H1 (cell line): ENCODE results near the gene NEK3. TPM values are rescaled to one million over a fixed set of nuclear protein-coding genes. Genes with fewer than 3 reads are reported as not detected.

Experiments used
- ATF2 ChIP-seq: IDR thresholded peaks from 2 replicates; pipeline ENCODE4 v1.6.1; 2012; ENCODE audit warnings: low read length, inconsistent platforms
- BACH1 ChIP-seq: IDR thresholded peaks from 2 replicates; pipeline ENCODE4 v1.6.1; 2012; ENCODE audit warnings: low read length, improper control_type of control experiment
- EGR1 ChIP-seq: IDR thresholded peaks from 2 replicates; pipeline ENCODE4 v1.6.1; 2011; ENCODE audit warnings: low read depth, low read length, borderline replicate concordance
- HDAC6 ChIP-seq: IDR thresholded peaks from one replicate; pipeline ENCODE4 v1.7.1; 2012; ENCODE audit warnings: low read depth, mild to moderate bottlenecking, inconsistent platforms, low read length, moderate library complexity
- MAFK ChIP-seq: IDR thresholded peaks from 2 replicates; pipeline ENCODE4 v1.6.1; 2012; ENCODE audit warnings: low read depth, mild to moderate bottlenecking, improper control_type of control experiment, low read length
- NRF1 ChIP-seq: IDR thresholded peaks from 2 replicates; pipeline ENCODE4 v1.6.1; 2011; ENCODE audit warnings: mild to moderate bottlenecking, low read depth, low read length, improper control_type of control experiment
- SIN3A ChIP-seq, 2 experiments: IDR thresholded peaks in 1 of 2; conservative IDR thresholded peaks in 1 of 2; 2 replicates each; pipeline ENCODE4 v1.6.1; 2011 to 2012; ENCODE audit warnings: low read length in 2 of 2, improper control_type of control experiment in 1 of 2, low read depth in 1 of 2, mild to moderate bottlenecking in 1 of 2
- SIRT6 ChIP-seq: IDR thresholded peaks from one replicate; pipeline ENCODE4 v1.7.1; 2012; ENCODE audit warnings: low read length, inconsistent platforms
- SIX5 ChIP-seq: IDR thresholded peaks from 2 replicates; pipeline ENCODE4 v1.6.1; 2011; ENCODE audit warnings: mild to moderate bottlenecking, low read depth, low read length
- SP4 ChIP-seq: IDR thresholded peaks from 2 replicates; pipeline ENCODE4 v1.6.1; 2012; ENCODE audit warnings: low read length, inconsistent platforms
- SUZ12 ChIP-seq: fragments of 200-600 bp; sonication (generic); IDR thresholded peaks from 2 replicates; pipeline ENCODE4 v1.6.1; 2012; ENCODE audit warnings: mild to moderate bottlenecking, inconsistent platforms, low read length, moderate library complexity, mixed read lengths
- TAF1 ChIP-seq: IDR thresholded peaks from 2 replicates; pipeline ENCODE4 v1.6.1; 2011; ENCODE audit warnings: mild to moderate bottlenecking, low read depth, low read length
- TCF12 ChIP-seq: IDR thresholded peaks from 2 replicates; pipeline ENCODE4 v1.6.1; 2011; ENCODE audit warnings: low read depth, mild to moderate bottlenecking, low read length
- YY1 ChIP-seq: IDR thresholded peaks from 2 replicates; pipeline ENCODE4 v1.6.1; 2011; ENCODE audit warnings: low read depth, mild to moderate bottlenecking, low read length
- polyA plus RNA-seq, 7 experiments: library from polyadenylated mRNA; depleted of rRNA in 3 of 7; stranded (reverse) in 5 of 7; unstranded in 2 of 7; fragments of >200 nt in 5 of 7; fragments of 200-250 nt in 2 of 7; gene quantifications; 1 replicate in 5 of 7; 2 replicates in 1 of 7; 4 replicates in 1 of 7; pipeline versions ENCODE4 v1.2.1 to v1.2.3, GENCODE V29; 2011 to 2013; ENCODE audit warnings: missing spikeins in 2 of 7, mixed read lengths in 2 of 7
- total RNA-seq: library from RNA; stranded (reverse); fragmentation: NEBNext Ultra II Directional; extraction: Animal tissue kit (Norgen Biotek cat#: 25700); gene quantifications from 2 replicates; pipeline ENCODE4 v1.2.1, GENCODE V29; 2021
- TF ChIP-seq, protein P1 (sequence below), 3 experiments: IDR thresholded peaks; 1 replicate in 2 of 3; 2 replicates in 1 of 3; pipeline versions ENCODE4 v1.5.1 to v1.6.1; 2011; ENCODE audit warnings: low read length in 3 of 3, mild to moderate bottlenecking in 3 of 3, inconsistent platforms in 2 of 3, low read depth in 1 of 3, moderate library complexity in 1 of 3; ENCODE audit not compliant: insufficient read depth in 1 of 3; ENCODE audit errors: control extremely low read depth in 1 of 3
- TF ChIP-seq, protein P2 (sequence below): IDR thresholded peaks from 2 replicates; pipeline ENCODE4 v1.6.1; 2011; ENCODE audit warnings: low read length, improper control_type of control experiment

NEK3 gene
- total and polyA plus RNA-seq, 2 of the 8 experiments (the other 6 are each of a cell fraction or from before 2014, with no cell fraction given), result 11.4 to 26.0 TPM

GRCh38 chr13:52194184-52194868, 34.9 kb upstream of the NEK3 start (continued):
- TF ChIP-seq ATF2, result no peak
- peak; percentile 27; the same call in 1 of the 2 replicates for TF ChIP-seq SIX5
- TF ChIP-seq, protein P1, sequence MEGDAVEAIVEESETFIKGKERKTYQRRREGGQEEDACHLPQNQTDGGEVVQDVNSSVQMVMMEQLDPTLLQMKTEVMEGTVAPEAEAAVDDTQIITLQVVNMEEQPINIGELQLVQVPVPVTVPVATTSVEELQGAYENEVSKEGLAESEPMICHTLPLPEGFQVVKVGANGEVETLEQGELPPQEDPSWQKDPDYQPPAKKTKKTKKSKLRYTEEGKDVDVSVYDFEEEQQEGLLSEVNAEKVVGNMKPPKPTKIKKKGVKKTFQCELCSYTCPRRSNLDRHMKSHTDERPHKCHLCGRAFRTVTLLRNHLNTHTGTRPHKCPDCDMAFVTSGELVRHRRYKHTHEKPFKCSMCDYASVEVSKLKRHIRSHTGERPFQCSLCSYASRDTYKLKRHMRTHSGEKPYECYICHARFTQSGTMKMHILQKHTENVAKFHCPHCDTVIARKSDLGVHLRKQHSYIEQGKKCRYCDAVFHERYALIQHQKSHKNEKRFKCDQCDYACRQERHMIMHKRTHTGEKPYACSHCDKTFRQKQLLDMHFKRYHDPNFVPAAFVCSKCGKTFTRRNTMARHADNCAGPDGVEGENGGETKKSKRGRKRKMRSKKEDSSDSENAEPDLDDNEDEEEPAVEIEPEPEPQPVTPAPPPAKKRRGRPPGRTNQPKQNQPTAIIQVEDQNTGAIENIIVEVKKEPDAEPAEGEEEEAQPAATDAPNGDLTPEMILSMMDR (IDR thresholded peaks at IDR 0.05; ENCODE audit: control extremely low read depth in 1 of 3, insufficient read depth in 1 of 3, low read depth in 1 of 3, low read length in 3 of 3), result no peak
- TF ChIP-seq MAFK, result no peak
- no peak for TF ChIP-seq TCF12
- TF ChIP-seq TAF1, result peak; percentile 96
- TF ChIP-seq YY1, result peak; percentile 41; the same call in 1 of the 2 replicates
- TF ChIP-seq, protein P2, sequence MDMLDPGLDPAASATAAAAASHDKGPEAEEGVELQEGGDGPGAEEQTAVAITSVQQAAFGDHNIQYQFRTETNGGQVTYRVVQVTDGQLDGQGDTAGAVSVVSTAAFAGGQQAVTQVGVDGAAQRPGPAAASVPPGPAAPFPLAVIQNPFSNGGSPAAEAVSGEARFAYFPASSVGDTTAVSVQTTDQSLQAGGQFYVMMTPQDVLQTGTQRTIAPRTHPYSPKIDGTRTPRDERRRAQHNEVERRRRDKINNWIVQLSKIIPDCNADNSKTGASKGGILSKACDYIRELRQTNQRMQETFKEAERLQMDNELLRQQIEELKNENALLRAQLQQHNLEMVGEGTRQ, result no peak
- no peak for TF ChIP-seq SIRT6
- TF ChIP-seq BACH1, result 0 out of 2 replicates have a peak, but pooled peaks have one; percentile 25
- TF ChIP-seq NRF1, result no peak
- no peak for TF ChIP-seq SUZ12
- TF ChIP-seq EGR1, result peak; percentile 78
- peak; percentile 69 to 92; a peak in 1 of 4 replicates for TF ChIP-seq SIN3A (conservative IDR thresholded peaks at IDR 0.05 in 1 of 2, IDR thresholded peaks at IDR 0.05 in 1 of 2; ENCODE audit: low read depth in 1 of 2, low read length in 2 of 2)
- TF ChIP-seq HDAC6, result no peak
- peak; percentile 56; the same call in 1 of the 2 replicates for TF ChIP-seq SP4
- TF ChIP-seq, all 59 proteins: peak for 28
